IMR-90 (cell line): ENCODE measurements around the gene GDPD5. TPM values are rescaled to one million over a fixed set of nuclear protein-coding genes. Genes with fewer than 3 reads are reported as not detected.

Source experiments
- ATAC-seq: fragments of 200-7000 bp; cut with Tn5 transposase; 2 replicates; pipeline ENCODE4 v1.9.1; 2020; ENCODE audit warnings: low read depth, mild to moderate bottlenecking, moderate library complexity
- BruUV-seq: library from RNA; stranded (reverse); fragments of 400-500 nt; replicated peaks from 2 replicates; lab custom pipeline; 2021; lab: Mats Ljungman, UMichigan
- CTCF ChIA-PET: fragments of 300-600 bp; formaldehyde crosslinking; extraction: SDS; loops from one replicate; lab custom pipeline; 2021; ENCODE audit warnings: antibody characterized with exemption; lab: Yijun Ruan, JAX
- POLR2A ChIA-PET: fragments of 300-600 bp; sonication (Branson Sonifier 250); formaldehyde crosslinking; loops from one replicate; lab custom pipeline; 2022; ENCODE audit warnings: antibody characterized with exemption; ENCODE audit not compliant: unreplicated experiment; lab: Charles Lee
- DNase-seq: peaks from one replicate; pipeline ENCODE4 v3.0.0; 2013
- H2AFZ ChIP-seq: replicated peaks from 2 replicates; pipeline ENCODE3; 2013; ENCODE audit warnings: low read length, mild to moderate bottlenecking; ENCODE audit not compliant: poor library complexity
- H2AK5ac ChIP-seq: 2 replicates; pipeline ENCODE4 v1.6.1; 2013; ENCODE audit warnings: low read depth, low read length, inconsistent platforms
- H2AK9ac ChIP-seq: replicated peaks from 2 replicates; pipeline ENCODE3; 2013; ENCODE audit warnings: mild to moderate bottlenecking, low read depth, low read length, moderate library complexity; ENCODE audit not compliant: poor library complexity
- H2BK120ac ChIP-seq: 2 replicates; pipeline ENCODE4 v1.6.1; 2013; ENCODE audit warnings: low read depth, low read length, inconsistent platforms
- H2BK15ac ChIP-seq: 3 replicates; pipeline ENCODE4 v1.6.1; 2013; ENCODE audit warnings: low read depth, low read length, inconsistent platforms
- H2BK20ac ChIP-seq: 2 replicates; pipeline ENCODE4 v1.6.1; 2013; ENCODE audit warnings: low read depth, mild to moderate bottlenecking, inconsistent platforms, low read length, moderate library complexity
- H2BK5ac ChIP-seq: 2 replicates; pipeline ENCODE4 v1.6.1; 2013; ENCODE audit warnings: mild to moderate bottlenecking, low read depth, low read length, inconsistent platforms; ENCODE audit not compliant: poor library complexity, severe bottlenecking
- H3K14ac ChIP-seq: replicated peaks from 2 replicates; pipeline ENCODE4 v1.6.1; 2013; ENCODE audit warnings: low read depth, low read length, inconsistent platforms
- H3K18ac ChIP-seq: 2 replicates; pipeline ENCODE4 v1.6.1; 2013; ENCODE audit warnings: low read depth, low read length, control low read depth
- H3K23ac ChIP-seq: 2 replicates; pipeline ENCODE4 v1.6.1; 2013; ENCODE audit warnings: low read depth, low read length, inconsistent platforms
- H3K27ac ChIP-seq: 2 replicates; pipeline ENCODE4 v1.5.1; 2013; ENCODE audit warnings: mild to moderate bottlenecking, control low read depth, low read length; ENCODE audit not compliant: insufficient read depth
- H3K27me3 ChIP-seq: 2 replicates; pipeline ENCODE4 v1.6.1; 2013; ENCODE audit warnings: low read length; ENCODE audit not compliant: control insufficient read depth, insufficient read depth
- H3K36me3 ChIP-seq: 2 replicates; pipeline ENCODE4 v1.6.1; 2013; ENCODE audit warnings: low read length, mixed read lengths; ENCODE audit not compliant: control insufficient read depth, insufficient read depth
- H3K4ac ChIP-seq: 2 replicates; pipeline ENCODE4 v1.6.1; 2013; ENCODE audit warnings: low read depth, low read length, inconsistent platforms
- H3K4me1 ChIP-seq: 2 replicates; pipeline ENCODE4 v1.6.1; 2013; ENCODE audit warnings: low read length, mixed read lengths; ENCODE audit not compliant: control insufficient read depth, insufficient read depth
- H3K4me2 ChIP-seq: 2 replicates; pipeline ENCODE4 v1.6.1; 2013; ENCODE audit warnings: low read depth, mild to moderate bottlenecking, control low read depth, low read length, moderate library complexity
- H3K4me3 ChIP-seq: 2 replicates; pipeline ENCODE4 v1.5.1; 2013; ENCODE audit warnings: low read depth, mild to moderate bottlenecking, control low read depth, low read length, moderate library complexity; ENCODE audit not compliant: insufficient read depth
- H3K56ac ChIP-seq: 2 replicates; pipeline ENCODE4 v1.6.1; 2013; ENCODE audit warnings: low read length, inconsistent platforms; ENCODE audit not compliant: insufficient read depth; ENCODE audit errors: extremely low read depth
- H3K79me1 ChIP-seq, 2 experiments: 2 replicates each; pipeline ENCODE4 v1.6.1; 2013; ENCODE audit warnings: low read length in 2 of 2, inconsistent platforms in 1 of 2, low read depth in 1 of 2
- H3K9ac ChIP-seq: 2 replicates; pipeline ENCODE4 v1.6.1; 2013; ENCODE audit warnings: low read depth, low read length, control low read depth
- H3K9me1 ChIP-seq: 2 replicates; pipeline ENCODE4 v1.6.1; 2013; ENCODE audit warnings: low read length, inconsistent platforms; ENCODE audit not compliant: insufficient read depth
- H3K9me3 ChIP-seq: 2 replicates; pipeline ENCODE4 v1.6.1; 2013; ENCODE audit warnings: low read length; ENCODE audit not compliant: control insufficient read depth, insufficient read depth
- H4K20me1 ChIP-seq: 2 replicates; pipeline ENCODE4 v1.6.1; 2013; ENCODE audit warnings: low read length, inconsistent platforms; ENCODE audit not compliant: insufficient read depth
- H4K5ac ChIP-seq: 2 replicates; pipeline ENCODE4 v1.6.1; 2013; ENCODE audit warnings: mild to moderate bottlenecking, low read depth, low read length, control low read depth
- H4K8ac ChIP-seq, 2 experiments: 2 replicates each; pipeline ENCODE4 v1.6.1; 2013; ENCODE audit warnings: low read depth in 2 of 2, low read length in 2 of 2, control low read depth in 1 of 2, inconsistent platforms in 1 of 2
- H4K91ac ChIP-seq: 2 replicates; pipeline ENCODE4 v1.6.1; 2013; ENCODE audit warnings: low read depth, low read length, inconsistent platforms; ENCODE audit not compliant: insufficient read depth
- BHLHE40 ChIP-seq: fragments of 150-350 bp; IDR thresholded peaks from 2 replicates; pipeline ENCODE4 v1.6.1; 2016; ENCODE audit warnings: mild to moderate bottlenecking, low read depth, low read length
- FOS ChIP-seq: fragments of 150-350 bp; IDR thresholded peaks from 2 replicates; pipeline ENCODE4 v1.6.1; 2016; ENCODE audit warnings: low read depth, low read length
- MAFK ChIP-seq: IDR thresholded peaks from 2 replicates; pipeline ENCODE4 v1.6.1; 2012; ENCODE audit warnings: low read depth, low read length, improper control_type of control experiment
- MXI1 ChIP-seq: IDR thresholded peaks from 2 replicates; pipeline ENCODE4 v1.6.1; 2012; ENCODE audit warnings: low read depth, mild to moderate bottlenecking, low read length, moderate library complexity, borderline replicate concordance
- NFE2L2 ChIP-seq: fragments of 150-350 bp; IDR thresholded peaks from 2 replicates; pipeline ENCODE4 v1.6.1; 2016; ENCODE audit warnings: low read depth, mild to moderate bottlenecking, low read length
- POLR2A ChIP-seq: IDR thresholded peaks from 2 replicates; pipeline ENCODE4 v1.6.1; 2012; ENCODE audit warnings: mild to moderate bottlenecking, low read depth, low read length
- RCOR1 ChIP-seq: IDR thresholded peaks from 2 replicates; pipeline ENCODE4 v1.6.1; 2012; ENCODE audit warnings: mild to moderate bottlenecking, low read length, improper control_type of control experiment; ENCODE audit not compliant: insufficient replicate concordance
- RFX5 ChIP-seq: IDR thresholded peaks from 2 replicates; pipeline ENCODE4 v1.8.0; 2012; ENCODE audit warnings: low read depth, mild to moderate bottlenecking, low read length, moderate library complexity
- WGBS, 2 experiments: methylation state at CpG; one replicate each; pipeline versions ENCODE4 v1.1.5 to v1.1.7; 2013; ENCODE audit warnings: missing lambda C conversion rate in 2 of 2; ENCODE audit not compliant: insufficient read length in 1 of 2; ENCODE audit errors: extremely low coverage in 2 of 2; 5-methylcytosine and 5-hydroxymethylcytosine counted together
- dilution Hi-C: fragments of 300-500 bp; cut with HindIII; formaldehyde crosslinking; loops from one replicate; pipeline ENCODE4 v1.14.3; 2018; ENCODE audit warnings: low sequenced_read_pairs; ENCODE audit not compliant: unreplicated experiment
- in situ Hi-C: fragments of 300-500 bp; cut with MboI; formaldehyde crosslinking; loops from 3 replicates; pipeline ENCODE4 v1.14.3; 2019; ENCODE audit warnings: low sequenced_read_pairs, inconsistent platforms, mixed read lengths
- intact Hi-C: fragments of 100-400 bp; cut with micrococcal nuclease; formaldehyde crosslinking; loops from 2 replicates; pipeline ENCODE4 v1.10.0; 2022
- polyA plus RNA-seq, 3 experiments: library from polyadenylated mRNA; depleted of rRNA; stranded (reverse); fragments of >200 nt; gene quantifications; 2 replicates each; pipeline ENCODE4 v1.2.3, GENCODE V29; 2012; ENCODE audit warnings: low replicate concordance in 1 of 3
- total RNA-seq: library from RNA; depleted of rRNA; stranded (reverse); fragments of >200 nt; gene quantifications from 2 replicates; pipeline ENCODE4 v1.2.3, GENCODE V29; 2012
- TF ChIP-seq, protein P1 (sequence below): conservative IDR thresholded peaks from 2 replicates; pipeline ENCODE4 v1.5.1; 2012; ENCODE audit warnings: mild to moderate bottlenecking, low read depth, low read length, improper control_type of control experiment

The GDPD5 gene
- total and polyA plus RNA-seq, 2 of the 4 experiments (the other 2 are of a cell fraction), result 2.0 to 7.9 TPM

DNA sequence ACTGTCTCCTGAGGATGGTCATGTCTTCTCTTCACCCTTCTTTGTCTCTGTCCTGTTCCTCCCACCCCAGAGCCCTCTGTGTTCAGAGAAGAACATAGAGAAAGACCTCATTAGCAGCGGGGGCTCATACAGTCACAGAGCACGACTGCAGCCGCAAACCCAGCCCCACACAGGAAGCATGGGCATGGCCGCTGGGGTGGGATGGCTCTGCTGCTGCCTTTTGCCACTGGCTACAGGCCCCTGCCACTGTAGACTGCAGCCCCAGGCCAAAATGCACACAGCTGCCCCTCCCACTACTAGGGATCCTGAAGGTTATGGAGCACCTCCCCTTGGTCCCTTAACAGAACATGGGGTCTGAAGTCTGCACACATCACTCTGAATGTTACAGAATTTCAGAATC is 57.9 kb downstream of the GDPD5 start:
- Histone ChIP-seq H3K9me3 (no peaks in the 10 kb centered on the region), H2BK120ac (no peak overlapping the region), H4K91ac (no peak overlapping the region), H2AK9ac (no peak overlapping the region), H3K4me2 (no peak overlapping the region), H3K27me3 (no peaks in the 10 kb centered on the region), H4K5ac (no peak overlapping the region; the same call in 1 of the 2 replicates), H4K8ac (no peak overlapping the region), H3K23ac (no peak overlapping the region), H3K27ac (no peak overlapping the region), H3K79me1 (no peaks in the 10 kb centered on the region), H3K4ac (no peak overlapping the region), H2AK5ac (peak overlapping the region; percentile 1; the same call in 1 of the 2 replicates), H2BK15ac (no peak overlapping the region), H2AFZ (no peak overlapping the region), H4K20me1 (no peaks in the 10 kb centered on the region), H3K14ac (no peak overlapping the region), H3K56ac (no peak overlapping the region), H3K9ac (no peak overlapping the region), H2BK5ac (no peak overlapping the region), H3K4me1 (peaks cover 22% of the 10 kb centered on the region), H3K9me1 (0 out of 2 replicates have a peak, but pooled peaks cover 8% of the 10 kb centered on the region), H3K18ac (no peak overlapping the region), H2BK20ac (no peak overlapping the region), H3K36me3 (no peaks in the 10 kb centered on the region), H3K4me3 (no peak overlapping the region)
- in situ Hi-C loops (no loop called here), dilution Hi-C loops (no loop called here), intact Hi-C loops (loop anchor here (5.0 kb wide), 1 partner anchor 49 kb away; no protein-coding TSS in a partner anchor)
- TF ChIP-seq RFX5, result no peak
- TF ChIP-seq, protein P1, sequence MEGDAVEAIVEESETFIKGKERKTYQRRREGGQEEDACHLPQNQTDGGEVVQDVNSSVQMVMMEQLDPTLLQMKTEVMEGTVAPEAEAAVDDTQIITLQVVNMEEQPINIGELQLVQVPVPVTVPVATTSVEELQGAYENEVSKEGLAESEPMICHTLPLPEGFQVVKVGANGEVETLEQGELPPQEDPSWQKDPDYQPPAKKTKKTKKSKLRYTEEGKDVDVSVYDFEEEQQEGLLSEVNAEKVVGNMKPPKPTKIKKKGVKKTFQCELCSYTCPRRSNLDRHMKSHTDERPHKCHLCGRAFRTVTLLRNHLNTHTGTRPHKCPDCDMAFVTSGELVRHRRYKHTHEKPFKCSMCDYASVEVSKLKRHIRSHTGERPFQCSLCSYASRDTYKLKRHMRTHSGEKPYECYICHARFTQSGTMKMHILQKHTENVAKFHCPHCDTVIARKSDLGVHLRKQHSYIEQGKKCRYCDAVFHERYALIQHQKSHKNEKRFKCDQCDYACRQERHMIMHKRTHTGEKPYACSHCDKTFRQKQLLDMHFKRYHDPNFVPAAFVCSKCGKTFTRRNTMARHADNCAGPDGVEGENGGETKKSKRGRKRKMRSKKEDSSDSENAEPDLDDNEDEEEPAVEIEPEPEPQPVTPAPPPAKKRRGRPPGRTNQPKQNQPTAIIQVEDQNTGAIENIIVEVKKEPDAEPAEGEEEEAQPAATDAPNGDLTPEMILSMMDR, result no peak
- no peak for TF ChIP-seq FOS
- no peak for TF ChIP-seq POLR2A
- TF ChIP-seq NFE2L2, result no peak
- no peak for TF ChIP-seq RCOR1
- no peak for TF ChIP-seq MAFK
- TF ChIP-seq BHLHE40, result no peak
- TF ChIP-seq MXI1, result no peak
- ATAC-seq, result no peak
- ChIA-PET POLR2A (no interaction called here), CTCF (no interaction called here)
- no peak for DNase-seq
- no TSS peak for BruUV-seq
- WGBS, 2 experiments, result 88% methylated on average over 3 of the region's 4 CpGs; no CpG with 5 or more reads in 1 of the 2 experiments
